Fibroblast of lung (primary cell): ENCODE results near the gene PID1.

ENCODE experiments used
- EZH2 ChIP-seq: IDR thresholded peaks from 2 replicates; pipeline ENCODE4 v1.5.1; 2012; ENCODE audit warnings: low read length, control low read depth, mild to moderate bottlenecking; ENCODE audit errors: missing control alignments
- TF ChIP-seq, protein P1 (sequence below), 2 donors: IDR thresholded peaks in 1 of 2; conservative IDR thresholded peaks in 1 of 2; 1 replicate in 1 of 2; 2 replicates in 1 of 2; pipeline ENCODE4 v1.5.1; 2011 to 2012; ENCODE audit warnings: low read length in 2 of 2, control low read depth in 1 of 2, inconsistent platforms in 1 of 2, low read depth in 1 of 2, mild to moderate bottlenecking in 1 of 2

DNA sequence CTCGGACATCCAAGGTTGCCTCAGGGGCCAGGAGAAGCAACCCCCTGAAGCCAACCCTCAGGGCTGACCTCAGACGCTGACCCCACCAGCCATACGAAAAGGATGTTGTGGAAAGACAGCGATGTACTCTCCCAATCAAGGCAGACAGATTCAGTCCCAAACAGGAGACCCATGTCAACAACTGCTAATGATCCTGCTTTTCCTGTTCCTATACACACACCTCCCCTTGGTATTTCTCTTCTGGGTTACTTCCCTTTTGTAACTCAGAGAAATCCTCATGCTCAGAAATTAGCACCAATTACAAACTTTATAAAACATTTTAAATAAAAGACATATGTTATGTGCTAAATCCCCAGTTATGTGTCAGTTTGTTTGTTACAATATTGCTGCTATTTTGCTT is 120.8 kb downstream of the PID1 start:
- TF ChIP-seq, protein P1, sequence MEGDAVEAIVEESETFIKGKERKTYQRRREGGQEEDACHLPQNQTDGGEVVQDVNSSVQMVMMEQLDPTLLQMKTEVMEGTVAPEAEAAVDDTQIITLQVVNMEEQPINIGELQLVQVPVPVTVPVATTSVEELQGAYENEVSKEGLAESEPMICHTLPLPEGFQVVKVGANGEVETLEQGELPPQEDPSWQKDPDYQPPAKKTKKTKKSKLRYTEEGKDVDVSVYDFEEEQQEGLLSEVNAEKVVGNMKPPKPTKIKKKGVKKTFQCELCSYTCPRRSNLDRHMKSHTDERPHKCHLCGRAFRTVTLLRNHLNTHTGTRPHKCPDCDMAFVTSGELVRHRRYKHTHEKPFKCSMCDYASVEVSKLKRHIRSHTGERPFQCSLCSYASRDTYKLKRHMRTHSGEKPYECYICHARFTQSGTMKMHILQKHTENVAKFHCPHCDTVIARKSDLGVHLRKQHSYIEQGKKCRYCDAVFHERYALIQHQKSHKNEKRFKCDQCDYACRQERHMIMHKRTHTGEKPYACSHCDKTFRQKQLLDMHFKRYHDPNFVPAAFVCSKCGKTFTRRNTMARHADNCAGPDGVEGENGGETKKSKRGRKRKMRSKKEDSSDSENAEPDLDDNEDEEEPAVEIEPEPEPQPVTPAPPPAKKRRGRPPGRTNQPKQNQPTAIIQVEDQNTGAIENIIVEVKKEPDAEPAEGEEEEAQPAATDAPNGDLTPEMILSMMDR (conservative IDR thresholded peaks at IDR 0.05 in 1 of 2, IDR thresholded peaks at IDR 0.05 in 1 of 2; ENCODE audit: low read depth in 1 of 2, low read length in 2 of 2), result no peak
- no peak for TF ChIP-seq EZH2
